Measurements from ENCODE around the gene RUVBL2.
A peak's percentile ranks its signal among the peaks of the same experiment; 100 is the strongest.
"Not testable (repeated sequence)": the region's sequence is repeated elsewhere in the genome, so short reads cannot be mapped to it uniquely, and the experiment has no call there.

GRCh38 chr19:49031642-49032301 is 38.1 kb downstream of the RUVBL2 start, which contains the start of gene CGB2:
- TF ChIP-seq CTCF (conservative IDR thresholded peaks at IDR 0.05), result peak; percentile 53
- TF ChIP-seq ZFX (IDR thresholded peaks at IDR 0.05), result not testable (repeated sequence)

Measured in C4-2B (cell line).